Caco-2 (cell line): ENCODE data around the gene PPP4R4. TPM values are rescaled to one million over a fixed set of nuclear protein-coding genes. Genes with fewer than 3 reads are reported as not detected.

ENCODE experiments used
- BruUV-seq: library from RNA; stranded (reverse); fragments of 400-500 nt; replicated peaks from 2 replicates; lab custom pipeline; 2021; lab: Mats Ljungman, UMichigan
- CTCF ChIA-PET: fragments of 300-600 bp; sonication (Branson Sonifier 250); formaldehyde crosslinking; loops from one replicate; lab custom pipeline; 2022; ENCODE audit warnings: antibody characterized with exemption; lab: Charles Lee
- POLR2A ChIA-PET: fragments of 300-600 bp; sonication (Branson Sonifier 250); formaldehyde crosslinking; loops from one replicate; lab custom pipeline; 2022; ENCODE audit warnings: antibody characterized with exemption; lab: Charles Lee
- DNase-seq, 2 experiments: peaks; one replicate each; pipeline versions ENCODE4 v3.0.0 to v3.0.0-alpha.2; 2020 to 2022
- H3K27me3 ChIP-seq: replicated peaks from 2 replicates; pipeline ENCODE4 v1.6.0; 2011; ENCODE audit warnings: low read length; ENCODE audit not compliant: control insufficient read depth, insufficient read depth
- H3K36me3 ChIP-seq: 2 replicates; pipeline ENCODE4 v1.5.1; 2011; ENCODE audit warnings: low read length; ENCODE audit not compliant: control insufficient read depth, insufficient read depth
- H3K4me1 ChIP-seq: fragments of 250-450 bp; sonication (Bioruptor Pico); 2 replicates; pipeline ENCODE4 v1.5.1; 2020; ENCODE audit warnings: mild to moderate bottlenecking
- H3K4me3 ChIP-seq: 2 replicates; pipeline ENCODE4 v1.5.1; 2011; ENCODE audit warnings: low read depth, mild to moderate bottlenecking, control low read depth, low read length
- H3K9me3 ChIP-seq: fragments of 250-450 bp; sonication (Bioruptor Pico); 2 replicates; pipeline ENCODE4 v1.5.1; 2020; ENCODE audit warnings: mild to moderate bottlenecking, moderate library complexity
- H3K27ac Mint-ChIP-seq: one replicate; pipeline ENCODE4 v1.8.0; 2022; ENCODE audit warnings: mixed read lengths; ENCODE audit not compliant: unreplicated experiment
- H3K27me3 Mint-ChIP-seq: one replicate; pipeline ENCODE4 v1.8.0; 2022; ENCODE audit warnings: mixed read lengths; ENCODE audit not compliant: insufficient read depth, unreplicated experiment
- H3K36me3 Mint-ChIP-seq: one replicate; pipeline ENCODE4 v1.8.0; 2022; ENCODE audit warnings: mild to moderate bottlenecking, mixed read lengths; ENCODE audit not compliant: insufficient read depth, unreplicated experiment
- H3K4me1 Mint-ChIP-seq: one replicate; pipeline ENCODE4 v1.8.0; 2022; ENCODE audit warnings: low read depth, mixed read lengths; ENCODE audit not compliant: unreplicated experiment
- H3K4me3 Mint-ChIP-seq: one replicate; pipeline ENCODE4 v1.8.0; 2022; ENCODE audit warnings: mild to moderate bottlenecking, moderate library complexity, mixed read lengths; ENCODE audit not compliant: unreplicated experiment
- H3K9me3 Mint-ChIP-seq: one replicate; pipeline ENCODE4 v1.8.0; 2022; ENCODE audit warnings: mixed read lengths; ENCODE audit not compliant: unreplicated experiment
- intact Hi-C: fragments of 100-400 bp; cut with micrococcal nuclease; formaldehyde crosslinking; loops from one replicate; pipeline ENCODE4 v1.10.0; 2022; ENCODE audit not compliant: unreplicated experiment
- total RNA-seq: library from RNA; stranded (reverse); gene quantifications from 2 replicates; pipeline ENCODE4 v1.2.3, GENCODE V29; 2022
- TF ChIP-seq, protein P1 (sequence below), 2 experiments: fragments of 200-600 bp in 1 of 2; IDR thresholded peaks; 1 replicate in 1 of 2; 2 replicates in 1 of 2; pipeline versions ENCODE4 v1.5.1 to v1.8.0; 2011 to 2022; ENCODE audit warnings: antibody characterized with exemption in 1 of 2, control low read depth in 1 of 2, inconsistent platforms in 1 of 2, low read depth in 1 of 2, low read length in 1 of 2, mild to moderate bottlenecking in 1 of 2, moderate library complexity in 1 of 2; ENCODE audit not compliant: insufficient read depth in 1 of 2, severe bottlenecking in 1 of 2, unreplicated experiment in 1 of 2

PPP4R4 gene
- total RNA-seq, 1 experiment from 2014 or later = 0.20 TPM

GRCh38 chr14:94127330-94127729 lies 46.8 kb upstream of the PPP4R4 start:
- H3K27me3 Mint-ChIP-seq = no peaks in the 10 kb centered on the region
- no peaks in the 10 kb centered on the region for H3K9me3 Mint-ChIP-seq
- H3K4me3 ChIP-seq = no peak overlapping the region
- ChIA-PET CTCF (interaction anchor here (0.7 to 1.6 kb wide), 2 partner anchors 25 to 76 kb away, joined by 3 to 4 read pairs; no protein-coding TSS in a partner anchor), POLR2A (no interaction called here)
- no peak overlapping the region for H3K27ac Mint-ChIP-seq
- intact Hi-C loops = no loop called here
- no peaks in the 10 kb centered on the region for H3K36me3 ChIP-seq
- H3K4me3 Mint-ChIP-seq = no peak overlapping the region
- no peaks in the 10 kb centered on the region for H3K9me3 ChIP-seq
- no peak for DNase-seq
- no peaks in the 10 kb centered on the region for H3K36me3 Mint-ChIP-seq
- H3K27me3 ChIP-seq = 0 out of 2 replicates have a peak, but pooled peaks cover 1% of the 10 kb centered on the region
- no TSS peak for BruUV-seq
- no peaks in the 10 kb centered on the region for H3K4me1 ChIP-seq
- TF ChIP-seq, protein P1, sequence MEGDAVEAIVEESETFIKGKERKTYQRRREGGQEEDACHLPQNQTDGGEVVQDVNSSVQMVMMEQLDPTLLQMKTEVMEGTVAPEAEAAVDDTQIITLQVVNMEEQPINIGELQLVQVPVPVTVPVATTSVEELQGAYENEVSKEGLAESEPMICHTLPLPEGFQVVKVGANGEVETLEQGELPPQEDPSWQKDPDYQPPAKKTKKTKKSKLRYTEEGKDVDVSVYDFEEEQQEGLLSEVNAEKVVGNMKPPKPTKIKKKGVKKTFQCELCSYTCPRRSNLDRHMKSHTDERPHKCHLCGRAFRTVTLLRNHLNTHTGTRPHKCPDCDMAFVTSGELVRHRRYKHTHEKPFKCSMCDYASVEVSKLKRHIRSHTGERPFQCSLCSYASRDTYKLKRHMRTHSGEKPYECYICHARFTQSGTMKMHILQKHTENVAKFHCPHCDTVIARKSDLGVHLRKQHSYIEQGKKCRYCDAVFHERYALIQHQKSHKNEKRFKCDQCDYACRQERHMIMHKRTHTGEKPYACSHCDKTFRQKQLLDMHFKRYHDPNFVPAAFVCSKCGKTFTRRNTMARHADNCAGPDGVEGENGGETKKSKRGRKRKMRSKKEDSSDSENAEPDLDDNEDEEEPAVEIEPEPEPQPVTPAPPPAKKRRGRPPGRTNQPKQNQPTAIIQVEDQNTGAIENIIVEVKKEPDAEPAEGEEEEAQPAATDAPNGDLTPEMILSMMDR (IDR thresholded peaks at IDR 0.05; ENCODE audit: insufficient read depth in 1 of 2, low read depth in 1 of 2, low read length in 1 of 2, severe bottlenecking in 1 of 2, unreplicated experiment in 1 of 2) = no peak
- peaks cover 10% of the 10 kb centered on the region for H3K4me1 Mint-ChIP-seq

- TF ChIP-seq, protein P1 (IDR thresholded peaks at IDR 0.05; ENCODE audit: insufficient read depth in 1 of 2, low read depth in 1 of 2, low read length in 1 of 2, severe bottlenecking in 1 of 2, unreplicated experiment in 1 of 2) = no peak
- intact Hi-C loops = no loop called here
- BruUV-seq = no TSS peak
- DNase-seq = no peak
- no peak overlapping the region for H3K4me3 ChIP-seq
- ChIA-PET CTCF (interaction anchor here (0.6 to 1.6 kb wide), 2 partner anchors 77 to 129 kb away, joined by 3 to 4 read pairs; no protein-coding TSS in a partner anchor), POLR2A (no interaction called here)
- H3K27ac Mint-ChIP-seq = no peak overlapping the region
- H3K4me3 Mint-ChIP-seq = peak overlapping the region; percentile 84
- no peaks in the 10 kb centered on the region for H3K36me3 Mint-ChIP-seq
- H3K27me3 ChIP-seq = no peaks in the 10 kb centered on the region
- no peaks in the 10 kb centered on the region for H3K4me1 ChIP-seq
- H3K36me3 ChIP-seq = no peaks in the 10 kb centered on the region
- peaks cover 10% of the 10 kb centered on the region for H3K4me1 Mint-ChIP-seq
- no peaks in the 10 kb centered on the region for H3K27me3 Mint-ChIP-seq
- H3K9me3 ChIP-seq = no peaks in the 10 kb centered on the region
- no peaks in the 10 kb centered on the region for H3K9me3 Mint-ChIP-seq
Measured at GRCh38 chr14:94128216-94128839, 45.8 kb upstream of the PPP4R4 start.

DNA sequence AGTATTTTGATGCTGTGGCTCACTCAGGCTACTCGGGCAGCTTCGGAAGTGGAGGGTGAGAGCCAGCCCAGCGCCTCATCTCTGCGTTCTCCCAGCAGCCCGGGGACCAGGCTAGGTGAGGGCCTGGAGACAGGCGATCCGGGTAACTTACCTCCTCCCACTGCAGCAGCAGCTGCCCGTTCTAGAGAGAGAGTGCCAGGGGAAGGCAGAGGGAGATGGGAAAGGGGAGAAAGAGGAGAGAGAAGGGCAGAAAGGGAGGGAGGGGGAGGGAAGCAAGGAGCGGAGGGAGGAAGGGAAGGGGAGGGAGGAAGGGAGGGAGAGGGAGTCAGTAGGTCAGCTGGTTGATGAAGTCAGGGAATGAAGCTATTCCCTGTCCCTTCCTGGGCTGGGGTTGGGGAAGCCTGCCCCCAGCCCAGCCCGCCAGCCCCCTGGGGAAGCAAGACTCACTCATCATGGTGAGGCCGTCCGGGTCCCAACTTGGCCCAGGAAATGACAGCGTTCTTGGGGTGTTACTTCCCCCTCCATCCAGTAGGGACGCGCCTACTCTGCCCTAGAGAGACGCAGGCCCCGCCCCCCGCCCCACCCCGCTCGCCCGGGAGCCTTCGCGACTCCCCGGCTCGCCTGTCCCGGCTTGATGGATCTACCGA lies 44.9 kb upstream of the PPP4R4 start, which contains the start of gene IFI27L2:
IFI27L2 (minus strand) TSS at position 494 of the 647 bp plus-strand sequence; CDS start at position 454, 40 bp downstream.
- Histone ChIP-seq H3K4me1 (no peaks in the 10 kb centered on the region), H3K27me3 (no peaks in the 10 kb centered on the region), H3K9me3 (no peaks in the 10 kb centered on the region), H3K4me3 (peak within 1 kb of the TSS; percentile 29), H3K36me3 (no peaks in the 10 kb centered on the region)
- no peaks in the 10 kb centered on the region for H3K27me3 Mint-ChIP-seq
- ChIA-PET POLR2A (no interaction called here), CTCF (interaction anchor here (0.5 to 1.6 kb wide), 5 partner anchors 23 to 1782 kb away, joined by 3 to 6 read pairs (median 4); partner anchors contain the start of genes DDX24 and IFI27L1)
- intact Hi-C loops = no loop called here
- no peaks in the 10 kb centered on the region for H3K36me3 Mint-ChIP-seq
- TF ChIP-seq, protein P1 (IDR thresholded peaks at IDR 0.05; ENCODE audit: insufficient read depth in 1 of 2, low read depth in 1 of 2, low read length in 1 of 2, severe bottlenecking in 1 of 2, unreplicated experiment in 1 of 2) = peak in 1 of 2 experiments; percentile 47
- no TSS peak for BruUV-seq
- H3K9me3 Mint-ChIP-seq = no peaks in the 10 kb centered on the region
- no peak within 1 kb of the TSS for H3K27ac Mint-ChIP-seq
- H3K4me3 Mint-ChIP-seq = peak within 1 kb of the TSS; percentile 84
- H3K4me1 Mint-ChIP-seq = peaks cover 10% of the 10 kb centered on the region
- peak; percentile 50 to 76 for DNase-seq
